Ureter (tissue), 1 donor: ENCODE results near the gene MCRIP1. TPM values are rescaled to one million over a fixed set of nuclear protein-coding genes. Genes with fewer than 3 reads are reported as not detected.

Source experiments
- DNase-seq: peaks from one replicate; pipeline ENCODE4 v3.0.0-alpha.2; 2020; ENCODE audit warnings: low spot score
- total RNA-seq: library from RNA; stranded (reverse); gene quantifications from one replicate; pipeline ENCODE4 v1.2.4, GENCODE V29; 2023
- donor health status: DM: yes; HTN: yes; CAD: no.

The MCRIP1 gene
- total RNA-seq, 1 donor from 2014 or later, result 73.6 TPM

DNA sequence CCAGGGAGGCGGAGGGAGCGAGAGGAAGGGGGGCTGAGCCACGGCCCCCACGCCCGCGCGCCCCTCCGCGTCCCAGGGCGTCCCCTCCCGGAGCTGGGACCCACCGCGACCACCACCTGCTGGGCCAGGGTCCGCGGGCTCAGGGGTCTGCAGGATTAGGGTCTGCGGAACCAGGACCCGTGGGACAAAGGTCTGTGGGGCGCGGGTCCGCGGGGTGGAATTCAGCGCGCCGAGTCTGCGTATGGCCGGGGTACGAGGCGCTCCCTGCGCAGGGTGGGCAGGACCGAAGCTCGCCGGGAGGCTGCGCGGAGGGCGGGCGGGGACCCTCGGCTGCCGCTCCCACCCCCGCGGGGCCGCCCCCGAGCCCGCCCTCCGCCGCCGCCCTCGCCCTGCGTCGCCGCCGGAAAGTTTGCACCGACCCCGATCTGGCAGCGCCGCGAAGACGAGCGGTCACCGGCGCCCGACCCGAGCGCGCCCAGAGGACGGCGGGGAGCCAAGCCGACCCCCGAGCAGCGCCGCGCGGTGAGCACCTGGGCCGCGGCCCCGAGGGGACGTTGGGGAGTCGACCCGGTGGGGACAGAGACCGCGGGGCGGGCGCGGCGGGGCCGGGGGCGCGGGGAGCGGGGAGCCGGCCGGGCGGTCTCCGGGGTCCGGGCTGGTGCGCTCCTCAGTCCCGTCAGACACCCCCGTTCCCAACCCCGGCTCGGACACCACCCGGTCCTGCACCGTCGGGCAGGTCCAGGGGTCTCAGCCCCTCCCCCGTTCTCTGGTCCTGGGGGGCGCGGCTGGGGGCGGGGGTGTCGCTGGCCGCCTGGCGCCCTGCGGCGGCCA is 29.1 kb downstream of the MCRIP1 start, which contains the start of gene GCGR:
Gene GCGR (plus strand): TSS at position 423 of the 831 bp plus-strand sequence. CDS start 4,869 bp downstream, outside the sequence.
- DNase-seq, result no peak

- DNase-seq, result no peak
Observed at GRCh38 chr17:81802856-81803643, 30.0 kb downstream of the MCRIP1 start.

- DNase-seq, result no peak
Observed at GRCh38 chr17:81802048-81802758, 30.9 kb downstream of the MCRIP1 start.

DNA sequence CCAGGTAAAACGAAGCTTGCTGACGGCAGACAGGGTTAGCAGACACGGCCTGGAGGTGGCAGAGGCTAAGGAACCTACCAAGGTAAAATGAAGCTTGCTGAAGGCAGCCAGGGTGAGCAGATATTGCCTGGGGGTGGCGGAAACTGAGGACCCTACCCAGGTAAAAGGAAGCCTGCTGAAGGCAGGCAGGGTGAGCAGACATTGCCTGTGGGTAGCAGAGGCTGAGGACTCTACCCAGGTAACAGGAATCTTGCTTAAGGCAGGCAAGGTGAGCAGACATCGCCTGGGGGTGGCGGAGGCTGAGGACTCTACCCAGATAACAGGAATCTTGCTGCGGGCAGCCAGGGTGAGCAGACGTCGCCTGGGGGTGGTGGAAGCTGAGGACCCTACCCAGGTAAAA is 31.8 kb downstream of the MCRIP1 start:
- DNase-seq, result no peak

DNA sequence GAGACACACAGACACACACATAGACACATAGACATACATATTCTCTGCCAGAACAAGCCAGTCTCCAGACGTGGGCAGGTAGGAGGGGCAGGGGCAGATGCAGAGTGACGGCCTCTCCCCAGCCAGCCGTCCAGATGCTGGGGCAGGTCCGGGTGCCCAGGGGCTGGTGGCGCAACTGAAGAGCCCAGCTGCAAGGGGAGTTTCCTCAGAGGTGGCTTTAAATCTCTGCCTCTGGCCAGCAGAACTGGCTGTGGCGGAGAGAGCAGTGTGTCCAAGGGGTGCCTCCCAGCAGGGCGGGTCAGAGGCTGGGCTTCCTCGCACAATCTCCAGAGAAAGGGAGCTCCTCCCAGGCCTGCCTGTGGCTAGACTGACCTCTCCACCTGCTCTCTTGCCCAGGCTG is 38.6 kb downstream of the MCRIP1 start:
- DNase-seq, result no peak

GRCh38 chr17:81794074-81794476 is 39.0 kb downstream of the MCRIP1 start:
- no peak for DNase-seq

GRCh38 chr17:81792675-81793615 is 40.1 kb downstream of the MCRIP1 start:
- no peak for DNase-seq

Other genes with a start within 250 kb of the MCRIP1 start
- gene NPLOC4, start 196.2 kb downstream of the MCRIP1 start, total RNA-seq, result 106 TPM
- 2.5 TPM for gene TSPAN10, start 196.1 kb downstream of the MCRIP1 start, total RNA-seq
- gene PDE6G, start 176.7 kb downstream of the MCRIP1 start, total RNA-seq, result not detected
- 31.4 TPM for gene OXLD1, start 166.7 kb downstream of the MCRIP1 start, total RNA-seq
- 19.2 TPM for gene CCDC137, start 166.6 kb downstream of the MCRIP1 start, total RNA-seq
- 35.5 TPM for gene ARL16, start 149.5 kb downstream of the MCRIP1 start, total RNA-seq
- 101 TPM for gene HGS, start 149.3 kb downstream of the MCRIP1 start, total RNA-seq
- gene MRPL12, start 129.9 kb downstream of the MCRIP1 start, total RNA-seq, result 59.8 TPM
- gene SLC25A10, start 121.0 kb downstream of the MCRIP1 start, total RNA-seq, result 33.1 TPM
- not detected for gene GCGR, start 29.1 kb downstream of the MCRIP1 start, total RNA-seq
- not detected for gene PPP1R27, start 1.8 kb upstream of the MCRIP1 start, total RNA-seq
- gene P4HB, start 27.2 kb upstream of the MCRIP1 start, total RNA-seq, result 665 TPM
- 498 TPM for gene ARHGDIA, start 38.0 kb upstream of the MCRIP1 start, total RNA-seq
- gene ALYREF, start 58.3 kb upstream of the MCRIP1 start, total RNA-seq, result 64.2 TPM
- 70.3 TPM for gene ANAPC11, start 58.4 kb upstream of the MCRIP1 start, total RNA-seq
- 0.29 TPM for gene NPB, start 68.9 kb upstream of the MCRIP1 start, total RNA-seq
- 58.9 TPM for gene PCYT2, start 78.1 kb upstream of the MCRIP1 start, total RNA-seq
- 30.4 TPM for gene SIRT7, start 84.9 kb upstream of the MCRIP1 start, total RNA-seq
- gene MAFG, start 94.4 kb upstream of the MCRIP1 start, total RNA-seq, result 14.1 TPM
- 63.9 TPM for gene PYCR1, start 104.0 kb upstream of the MCRIP1 start, total RNA-seq
- not detected for gene MYADML2, start 113.9 kb upstream of the MCRIP1 start, total RNA-seq
- gene NOTUM, start 127.9 kb upstream of the MCRIP1 start, total RNA-seq, result 4.0 TPM
- 52.4 TPM for gene ASPSCR1, start 144.3 kb upstream of the MCRIP1 start, total RNA-seq
- 58.5 TPM for gene CENPX, start 189.6 kb upstream of the MCRIP1 start, total RNA-seq
- 11.0 TPM for gene LRRC45, start 190.0 kb upstream of the MCRIP1 start, total RNA-seq
- 5.0 TPM for gene RAC3, start 198.4 kb upstream of the MCRIP1 start, total RNA-seq
- gene DCXR, start 204.4 kb upstream of the MCRIP1 start, total RNA-seq, result 176 TPM
- 30.0 TPM for gene RFNG, start 218.5 kb upstream of the MCRIP1 start, total RNA-seq
- 91.2 TPM for gene GPS1, start 218.6 kb upstream of the MCRIP1 start, total RNA-seq
- 158 TPM for gene DUS1L, start 232.5 kb upstream of the MCRIP1 start, total RNA-seq